ENCODE results near the gene RAB27A. TPM values are rescaled to one million over a fixed set of nuclear protein-coding genes. Genes with fewer than 3 reads are reported as not detected.

RAB27A gene
- total and polyA plus RNA-seq, 2 of the 13 experiments (the other 11 are each of a cell fraction or from before 2014, with no cell fraction given): 3.4 to 8.1 TPM

DNA sequence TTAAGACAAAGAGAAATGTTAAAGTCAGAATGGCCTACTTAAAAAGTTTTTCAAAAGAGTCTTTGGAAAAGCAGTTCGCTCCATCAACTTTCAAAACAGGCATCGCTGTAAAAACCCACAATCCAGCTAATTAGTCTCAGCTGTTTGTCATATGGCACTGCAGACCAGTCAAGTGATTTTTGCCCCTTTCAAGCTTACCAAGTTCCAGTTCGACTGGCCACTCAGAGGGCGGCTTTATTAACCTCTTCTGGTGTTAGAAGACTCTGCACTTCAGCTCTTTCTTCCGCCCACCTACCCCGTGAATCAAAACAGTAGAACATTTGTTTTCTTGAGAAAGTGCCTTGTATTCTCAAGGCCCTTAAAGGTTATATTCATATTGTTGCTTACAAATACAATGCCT is 19.3 kb downstream of the RAB27A start (continued):
- TF ChIP-seq PHF8 (CRISPR knock-in tag; IDR thresholded peaks at IDR 0.05) (no peak), THAP7 (CRISPR knock-in tag; IDR thresholded peaks at IDR 0.05) (no peak), SP5 (CRISPR knock-in tag; IDR thresholded peaks at IDR 0.05; ENCODE audit: borderline replicate concordance, low read depth) (no peak), ZNF564 (CRISPR knock-in tag; IDR thresholded peaks at IDR 0.05) (no peak)
- TF ChIP-seq, protein P1, sequence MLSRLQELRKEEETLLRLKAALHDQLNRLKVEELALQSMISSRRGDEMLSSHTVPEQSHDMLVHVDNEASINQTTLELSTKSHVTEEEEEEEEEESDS (CRISPR knock-in tag; IDR thresholded peaks at IDR 0.05; ENCODE audit: borderline replicate concordance): no peak

- TF ChIP-seq SOX13 (IDR thresholded peaks at IDR 0.05) (no peak), SOX13 (CRISPR knock-in tag; conservative IDR thresholded peaks at IDR 0.05 in 1 of 2, IDR thresholded peaks at IDR 0.05 in 1 of 2) (no peak), ZNF646 (CRISPR knock-in tag; IDR thresholded peaks at IDR 0.05) (no peak), ZMAT5 (CRISPR knock-in tag; IDR thresholded peaks at IDR 0.05; ENCODE audit: borderline replicate concordance, low read depth) (no peak)
- H3K36me3 ChIP-seq (replicated peaks in 1 of 2; ENCODE audit: control insufficient read depth in 1 of 2, insufficient read depth in 2 of 2, low read length in 2 of 2): no peaks in the 10 kb centered on the region
- H3K27ac ChIP-seq (ENCODE audit: extremely low read length, insufficient read depth, low read length): no peak overlapping the region
- WGBS (ENCODE audit: low lambda C conversion rate): 83% methylated on average over 2 of the region's 2 CpGs
- no peak overlapping the region for H3K4me3 ChIP-seq (replicated peaks in 1 of 3; ENCODE audit: insufficient read depth in 1 of 3, low read depth in 2 of 3, low read length in 3 of 3)
- H3K27me3 ChIP-seq (ENCODE audit: control insufficient read depth in 1 of 2, insufficient read depth in 2 of 2, low read length in 2 of 2): no peaks in the 10 kb centered on the region; a peak in 1 of 5 replicates
- POLR2A ChIA-PET: no interaction called here
- H3K9me3 ChIP-seq (ENCODE audit: low read length): no peaks in the 10 kb centered on the region
- no peak for FAIRE-seq
- no peak overlapping the region for H3K9ac ChIP-seq (ENCODE audit: insufficient read depth, low read depth, low read length)
- H3K4me1 ChIP-seq (ENCODE audit: insufficient read depth, low read length): no peaks in the 10 kb centered on the region
- no peak overlapping the region for H3K4me2 ChIP-seq (ENCODE audit: low read depth, low read length)
- BruUV-seq (replicated peaks): no TSS peak
- CTCF ChIA-PET (ENCODE audit: low intra/inter-chr PET ratio, low total read pairs): no interaction called here
- intact Hi-C loops (cut with micrococcal nuclease; ENCODE audit: unreplicated experiment): no loop called here
- no peaks in the 10 kb centered on the region for H3K79me2 ChIP-seq (ENCODE audit: insufficient read depth, low read length)
- in situ Hi-C loops (cut with HindIII; ENCODE audit: extremely low pct_ligation_motif_present, low pct_unique_long_range_greater_than_20kb): no loop called here
- no peak for ATAC-seq
- no peak overlapping the region for H2AFZ ChIP-seq (ENCODE audit: low read length)
- DNase-seq (ENCODE audit: low spot score): no peak
- no peaks in the 10 kb centered on the region for H4K20me1 ChIP-seq (ENCODE audit: insufficient read depth, low read length)
Observed at GRCh38 chr15:55268176-55268695, 21.4 kb downstream of the RAB27A start.
